Esophagus squamous epithelium (tissue), 5 donors: ENCODE measurements around the gene CAPZA3. TPM values are rescaled to one million over a fixed set of nuclear protein-coding genes. Genes with fewer than 3 reads are reported as not detected.

Experiments
- DNase-seq: peaks from one replicate; lab custom pipeline; 2025; lab: John Stamatoyannopoulos, UW
- H3K27ac ChIP-seq, 4 donors: fragments of 200-600 bp; sonication (generic); one replicate each; pipeline ENCODE4 v1.5.1; 2016 to 2019; ENCODE audit warnings: mild to moderate bottlenecking in 1 of 4
- H3K27me3 ChIP-seq, 4 donors: fragments of 200-600 bp; sonication (generic); 1 replicate in 3 of 4; 2 replicates in 1 of 4; pipeline versions ENCODE4 v1.5.1 to v1.6.0; 2017 to 2021; ENCODE audit warnings: antibody characterized with exemption in 1 of 4
- H3K36me3 ChIP-seq, 3 donors: fragments of 200-600 bp; sonication (generic); one replicate each; pipeline ENCODE4 v1.5.1; 2016 to 2019
- H3K4me1 ChIP-seq, 3 donors: fragments of 200-600 bp; sonication (generic); one replicate each; pipeline ENCODE4 v1.5.1; 2017 to 2019
- H3K4me3 ChIP-seq, 4 donors: fragments of 200-600 bp; sonication (generic); 1 replicate in 3 of 4; 2 replicates in 1 of 4; pipeline ENCODE4 v1.5.1; 2016 to 2019; ENCODE audit warnings: mild to moderate bottlenecking in 2 of 4, moderate library complexity in 1 of 4
- H3K9me3 ChIP-seq, 3 donors: fragments of 200-600 bp; sonication (generic); one replicate each; pipeline ENCODE4 v1.5.1; 2016 to 2019
- POLR2A ChIP-seq, 4 donors: fragments of 450-650 bp; IDR thresholded peaks; one replicate each; pipeline ENCODE4 v1.6.1; 2017; ENCODE audit warnings: antibody characterized with exemption in 4 of 4, mild to moderate bottlenecking in 4 of 4, moderate library complexity in 3 of 4
- WGBS, 2 donors: methylation state at CpG; one replicate each; pipeline ENCODE4 v1.1.5; 2018; 5-methylcytosine and 5-hydroxymethylcytosine counted together
- intact Hi-C: fragments of 100-400 bp; cut with DNase I; formaldehyde crosslinking; loops from one replicate; pipeline ENCODE4 v1.15.0; 2022
- total RNA-seq, 4 donors: library from RNA; depleted of rRNA; stranded (reverse); fragments of >200 nt; gene quantifications; one replicate each; pipeline ENCODE4 v1.1.0, GENCODE V29; 2016
- TF ChIP-seq, protein P1 (sequence below), 6 experiments: fragments of 450-650 bp in 4 of 6; fragments of 200-600 bp in 2 of 6; sonication (generic) in 2 of 6; IDR thresholded peaks; one replicate each; pipeline ENCODE4 v1.5.1; 2016 to 2019; ENCODE audit warnings: antibody characterized with exemption in 6 of 6, mild to moderate bottlenecking in 4 of 6, moderate library complexity in 4 of 6
- donor health status: DM: yes; HTN: yes; CAD: no.

The CAPZA3 gene
- total RNA-seq, 4 donors from 2014 or later = not detected

DNA sequence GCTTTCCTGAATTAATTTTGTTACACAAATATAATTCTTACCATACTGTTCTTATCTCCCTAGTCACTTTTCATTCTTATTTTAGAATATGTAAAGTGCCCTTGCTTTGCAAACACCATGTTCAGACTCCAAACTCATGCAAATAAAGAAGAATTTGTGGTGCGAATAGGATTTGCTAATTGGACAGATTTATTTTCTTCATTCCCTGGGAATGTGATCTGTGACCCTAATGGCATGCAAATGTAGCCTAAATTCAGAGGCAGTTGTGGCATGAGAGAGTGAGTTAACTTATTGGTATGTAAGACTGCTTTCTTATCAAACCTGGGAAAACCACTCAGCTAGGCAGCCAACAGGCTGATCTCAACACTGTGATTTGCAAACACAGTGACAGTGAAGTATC is 10.0 kb downstream of the CAPZA3 start:
- TF ChIP-seq, protein P1, sequence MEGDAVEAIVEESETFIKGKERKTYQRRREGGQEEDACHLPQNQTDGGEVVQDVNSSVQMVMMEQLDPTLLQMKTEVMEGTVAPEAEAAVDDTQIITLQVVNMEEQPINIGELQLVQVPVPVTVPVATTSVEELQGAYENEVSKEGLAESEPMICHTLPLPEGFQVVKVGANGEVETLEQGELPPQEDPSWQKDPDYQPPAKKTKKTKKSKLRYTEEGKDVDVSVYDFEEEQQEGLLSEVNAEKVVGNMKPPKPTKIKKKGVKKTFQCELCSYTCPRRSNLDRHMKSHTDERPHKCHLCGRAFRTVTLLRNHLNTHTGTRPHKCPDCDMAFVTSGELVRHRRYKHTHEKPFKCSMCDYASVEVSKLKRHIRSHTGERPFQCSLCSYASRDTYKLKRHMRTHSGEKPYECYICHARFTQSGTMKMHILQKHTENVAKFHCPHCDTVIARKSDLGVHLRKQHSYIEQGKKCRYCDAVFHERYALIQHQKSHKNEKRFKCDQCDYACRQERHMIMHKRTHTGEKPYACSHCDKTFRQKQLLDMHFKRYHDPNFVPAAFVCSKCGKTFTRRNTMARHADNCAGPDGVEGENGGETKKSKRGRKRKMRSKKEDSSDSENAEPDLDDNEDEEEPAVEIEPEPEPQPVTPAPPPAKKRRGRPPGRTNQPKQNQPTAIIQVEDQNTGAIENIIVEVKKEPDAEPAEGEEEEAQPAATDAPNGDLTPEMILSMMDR (IDR thresholded peaks at IDR 0.05) = no peak
- TF ChIP-seq POLR2A (IDR thresholded peaks at IDR 0.05) = no peak
- H3K4me1 ChIP-seq = peaks cover 0 to 6% (median 0%) of the 10 kb centered on the region in 3 donors
- H3K36me3 ChIP-seq = no peaks in the 10 kb centered on the region
- no peaks in the 10 kb centered on the region for H3K27me3 ChIP-seq
- WGBS, 2 donors = 75 to 80% methylated on average over 1 of the region's 1 CpG
- intact Hi-C loops = no loop called here
- H3K27ac ChIP-seq = no peak overlapping the region
- no peak for DNase-seq
- no peaks in the 10 kb centered on the region for H3K9me3 ChIP-seq
- H3K4me3 ChIP-seq = no peak overlapping the region

DNA sequence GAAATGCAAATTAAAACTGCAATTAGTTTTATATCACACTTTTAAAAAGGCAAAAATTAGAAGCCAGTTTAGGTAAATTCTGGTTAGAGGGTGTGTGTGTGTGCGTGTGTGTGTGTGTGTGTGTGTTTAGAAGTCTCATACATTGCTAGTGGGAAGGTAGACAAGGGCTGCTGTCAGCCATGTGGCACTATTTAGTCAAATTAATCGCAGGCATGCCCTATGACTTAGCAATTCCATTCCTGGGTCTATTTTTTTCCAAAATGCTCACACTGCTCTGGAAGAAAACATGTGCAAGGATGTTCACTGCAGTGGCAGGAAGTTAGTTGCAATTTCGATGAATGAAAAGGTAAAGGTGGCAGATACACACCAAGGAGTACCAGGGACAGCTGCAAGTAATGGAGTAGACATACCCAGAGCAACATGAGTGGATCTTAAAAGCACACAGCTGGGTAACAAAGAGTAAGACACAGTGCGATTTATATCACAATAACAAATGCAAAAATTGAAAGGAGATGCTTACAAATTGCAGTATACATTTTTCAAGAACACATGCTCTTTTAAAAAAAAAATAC is 11.6 kb downstream of the CAPZA3 start:
- Histone ChIP-seq H3K4me3 (no peak overlapping the region), H3K27ac (no peak overlapping the region), H3K36me3 (no peaks in the 10 kb centered on the region), H3K9me3 (no peaks in the 10 kb centered on the region), H3K4me1 (peaks cover 0 to 13% (median 0%) of the 10 kb centered on the region in 3 donors), H3K27me3 (no peaks in the 10 kb centered on the region)
- WGBS, 2 donors = 51 to 66% methylated on average over 4 of the region's 4 CpGs
- no peak for DNase-seq
- intact Hi-C loops = no loop called here
- TF ChIP-seq POLR2A (IDR thresholded peaks at IDR 0.05) = no peak
- TF ChIP-seq, protein P1 (IDR thresholded peaks at IDR 0.05) = no peak

DNA sequence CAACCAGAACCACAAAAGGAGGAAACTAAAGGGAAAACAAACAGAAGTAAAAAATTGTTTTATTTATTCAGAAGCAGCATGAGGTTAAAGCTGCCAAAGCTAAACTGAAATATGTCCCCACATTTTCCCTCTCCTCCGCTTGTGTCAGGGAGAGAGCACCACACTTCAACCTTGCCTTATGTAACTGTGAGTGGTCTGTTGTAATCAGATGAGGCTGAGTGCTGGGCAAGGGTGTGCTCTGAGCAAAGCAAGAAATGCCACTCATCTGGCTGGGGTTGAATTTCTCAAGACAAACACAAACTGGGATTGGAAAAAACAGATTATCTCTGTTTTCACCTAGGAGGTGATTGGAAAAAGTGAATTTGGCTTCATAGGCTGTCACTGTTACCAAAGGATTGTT is 12.2 kb downstream of the CAPZA3 start:
- Histone ChIP-seq H3K9me3 (no peaks in the 10 kb centered on the region), H3K4me3 (no peak overlapping the region), H3K27me3 (no peaks in the 10 kb centered on the region), H3K36me3 (no peaks in the 10 kb centered on the region), H3K4me1 (peaks cover 0 to 13% (median 0%) of the 10 kb centered on the region in 3 donors), H3K27ac (no peak overlapping the region)
- 67 to 69% methylated on average over 1 of the region's 1 CpG for WGBS, 2 donors
- intact Hi-C loops = no loop called here
- DNase-seq = no peak
- TF ChIP-seq, protein P1 (IDR thresholded peaks at IDR 0.05) = no peak
- no peak for TF ChIP-seq POLR2A (IDR thresholded peaks at IDR 0.05)

DNA sequence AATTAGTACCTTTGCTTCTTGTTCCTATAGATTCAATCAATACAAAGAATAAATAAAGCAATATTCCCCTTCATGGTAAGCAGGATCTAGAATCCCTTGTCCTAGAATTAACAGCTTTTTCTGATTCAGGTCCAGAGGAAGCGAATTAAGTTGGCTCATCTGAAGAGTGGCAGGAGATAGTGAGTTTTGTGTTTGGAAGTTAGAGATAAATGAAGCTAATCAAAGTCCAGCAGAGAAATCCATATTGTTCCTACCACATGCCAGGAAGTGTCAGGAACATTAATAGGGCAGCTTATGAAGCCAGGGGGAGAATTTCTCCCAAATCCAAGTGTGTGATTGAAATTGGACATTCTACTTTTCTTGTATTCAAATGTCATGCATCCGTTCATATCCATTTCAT is 13.9 kb downstream of the CAPZA3 start:
- no peak overlapping the region for H3K4me3 ChIP-seq
- no peaks in the 10 kb centered on the region for H3K9me3 ChIP-seq
- intact Hi-C loops = no loop called here
- no peaks in the 10 kb centered on the region for H3K36me3 ChIP-seq
- H3K27ac ChIP-seq = no peak overlapping the region
- peaks cover 0 to 13% (median 0%) of the 10 kb centered on the region in 3 donors for H3K4me1 ChIP-seq
- TF ChIP-seq, protein P1 (IDR thresholded peaks at IDR 0.05) = no peak
- no peak for TF ChIP-seq POLR2A (IDR thresholded peaks at IDR 0.05)
- H3K27me3 ChIP-seq = no peaks in the 10 kb centered on the region
- WGBS, 2 donors = 57 to 74% methylated on average over 2 of the region's 2 CpGs
- DNase-seq = no peak

DNA sequence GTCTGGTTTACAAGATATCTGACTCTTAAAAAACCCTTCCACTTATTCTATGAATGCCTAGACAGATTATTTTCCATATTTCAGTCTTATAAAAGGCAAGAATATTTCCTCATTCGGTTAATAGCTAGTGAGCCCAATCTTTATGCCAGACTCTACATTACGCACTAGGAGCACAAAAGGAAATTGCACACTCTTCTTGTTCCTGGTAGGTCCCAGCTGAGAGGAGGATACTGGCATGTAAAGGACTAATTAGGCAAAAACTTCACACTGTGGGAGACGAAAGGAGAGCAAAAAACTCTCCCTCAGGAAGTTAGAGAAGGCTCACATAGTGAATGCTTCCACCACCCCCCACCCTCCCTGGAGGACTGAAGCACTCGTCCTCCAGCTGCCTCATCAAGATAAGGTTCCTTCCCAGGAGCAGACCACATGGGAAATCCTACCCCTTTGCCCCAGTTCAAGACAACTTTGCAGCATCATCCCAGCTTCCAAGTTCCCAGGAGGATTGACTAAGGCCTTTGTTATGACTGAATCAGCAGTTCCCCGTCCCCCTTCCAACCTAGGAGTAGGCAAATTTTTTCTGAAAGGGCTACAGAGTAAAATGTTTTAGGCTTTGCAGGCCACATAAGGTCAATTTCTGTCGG is 14.5 kb downstream of the CAPZA3 start:
- H3K36me3 ChIP-seq = no peaks in the 10 kb centered on the region
- no peaks in the 10 kb centered on the region for H3K9me3 ChIP-seq
- 51 to 53% methylated on average over 6 of the region's 6 CpGs for WGBS, 2 donors
- intact Hi-C loops = no loop called here
- no peak overlapping the region for H3K4me3 ChIP-seq
- no peak for DNase-seq
- H3K27ac ChIP-seq = peak overlapping the region in 1 of 4 donors; percentile 33
- no peak for TF ChIP-seq POLR2A (IDR thresholded peaks at IDR 0.05)
- TF ChIP-seq, protein P1 (IDR thresholded peaks at IDR 0.05) = no peak
- no peaks in the 10 kb centered on the region for H3K27me3 ChIP-seq
- peaks cover 0 to 13% (median 0%) of the 10 kb centered on the region in 3 donors for H3K4me1 ChIP-seq
